GM12865 (cell line): ENCODE results near the gene RTP5.

Experiments
- DNase-seq: peaks from one replicate; pipeline ENCODE4 v3.0.0; 2010; ENCODE audit warnings: low read depth
- H3K4me3 ChIP-seq: 2 replicates; pipeline ENCODE4 v1.5.1; 2011; ENCODE audit warnings: mild to moderate bottlenecking, low read depth, low read length, control low read depth
- CTCF ChIP-seq: IDR thresholded peaks from 2 replicates; pipeline ENCODE4 v1.5.1; 2011; ENCODE audit warnings: low read length, control low read depth, low read depth, inconsistent platforms; ENCODE audit not compliant: insufficient read depth; ENCODE audit errors: missing control alignments

Gene RTP5

GRCh38 chr2:241880311-241881073 lies 11.0 kb downstream of the RTP5 start:
- no peak for TF ChIP-seq CTCF
- H3K4me3 ChIP-seq = peak overlapping the region; percentile 78
- no peak for DNase-seq

GRCh38 chr2:241882091-241882625 lies 12.6 kb downstream of the RTP5 start:
- peak; percentile 33 for TF ChIP-seq CTCF
- peak overlapping the region; percentile 65 for H3K4me3 ChIP-seq
- DNase-seq = peak; percentile 68

- no peak for TF ChIP-seq CTCF
- no peak for DNase-seq
- H3K4me3 ChIP-seq = no peak overlapping the region
These were observed 15.4 kb downstream of the RTP5 start for GRCh38 chr2:241884951-241885290.

GRCh38 chr2:241885291-241885945 lies 15.9 kb downstream of the RTP5 start:
- DNase-seq = no peak
- no peak overlapping the region for H3K4me3 ChIP-seq
- TF ChIP-seq CTCF = no peak

- DNase-seq = peak; percentile 55
- no peak for TF ChIP-seq CTCF
- H3K4me3 ChIP-seq = no peak overlapping the region
These were observed 16.6 kb downstream of the RTP5 start for GRCh38 chr2:241885946-241886643.

- TF ChIP-seq CTCF = no peak
- no peak overlapping the region for H3K4me3 ChIP-seq
- DNase-seq = no peak
These were observed 17.4 kb downstream of the RTP5 start for GRCh38 chr2:241886840-241887447.
